OCI-LY7 (cell line): ENCODE data around the gene CTPS1. TPM values are rescaled to one million over a fixed set of nuclear protein-coding genes. Genes with fewer than 3 reads are reported as not detected.

Experiments
- BruUV-seq: library from RNA; stranded (reverse); fragments of 400-500 nt; replicated peaks from 2 replicates; lab custom pipeline; 2021; lab: Mats Ljungman, UMichigan
- CTCF ChIA-PET: fragments of 300-600 bp; sonication (Branson Sonifier 250); formaldehyde crosslinking; loops from one replicate; lab custom pipeline; 2022; ENCODE audit warnings: antibody characterized with exemption; ENCODE audit not compliant: unreplicated experiment; lab: Charles Lee
- POLR2A ChIA-PET: fragments of 300-600 bp; sonication (Branson Sonifier 250); formaldehyde crosslinking; loops from one replicate; lab custom pipeline; 2022; ENCODE audit warnings: antibody characterized with exemption; lab: Charles Lee
- DNase-seq: peaks from one replicate; pipeline ENCODE4 v3.0.0-alpha.2; 2015; ENCODE audit warnings: low spot score
- H2AFZ ChIP-seq: fragments of 200-600 bp; sonication (generic), shearing (Covaris generic); 2 replicates; pipeline ENCODE4 v1.6.1; 2014; ENCODE audit warnings: mild to moderate bottlenecking, antibody characterized with exemption, low read length, moderate library complexity
- H3K27ac ChIP-seq: fragments of 200-600 bp; sonication (generic); 2 replicates; pipeline ENCODE4 v1.5.1; 2014; ENCODE audit warnings: mixed run types, low read depth, mild to moderate bottlenecking, moderate library complexity, low read length, inconsistent platforms; ENCODE audit not compliant: poor library complexity, severe bottlenecking
- H3K36me3 ChIP-seq: fragments of 200-600 bp; sonication (generic); 2 replicates; pipeline ENCODE4 v1.6.1; 2014; ENCODE audit warnings: mild to moderate bottlenecking, antibody characterized with exemption, low read length, moderate library complexity, mixed read lengths; ENCODE audit not compliant: insufficient read depth
- H3K4me1 ChIP-seq: fragments of 200-600 bp; sonication (generic); 2 replicates; pipeline ENCODE4 v1.5.1; 2014; ENCODE audit warnings: mild to moderate bottlenecking, low read length; ENCODE audit not compliant: insufficient read depth, poor library complexity, severe bottlenecking
- H3K4me2 ChIP-seq: fragments of 200-600 bp; sonication (generic); 2 replicates; pipeline ENCODE4 v1.6.1; 2014; ENCODE audit warnings: mild to moderate bottlenecking, low read length
- H3K4me3 ChIP-seq: fragments of 200-600 bp; sonication (generic); 2 replicates; pipeline ENCODE4 v1.5.1; 2014; ENCODE audit warnings: mild to moderate bottlenecking, low read depth, low read length; ENCODE audit not compliant: poor library complexity, severe bottlenecking
- H3K79me2 ChIP-seq: fragments of 200-600 bp; sonication (generic); 2 replicates; pipeline ENCODE4 v1.6.1; 2016; ENCODE audit warnings: low read depth, mild to moderate bottlenecking, low read length, moderate library complexity, mixed read lengths; ENCODE audit not compliant: insufficient read depth
- H3K9me2 ChIP-seq: fragments of 200-600 bp; sonication (generic); 2 replicates; pipeline ENCODE4 v1.6.1; 2016; ENCODE audit warnings: mild to moderate bottlenecking, low read length, mixed read lengths; ENCODE audit not compliant: insufficient read depth
- H3K9me3 ChIP-seq: fragments of 200-600 bp; sonication (generic); 2 replicates; pipeline ENCODE4 v1.6.1; 2014; ENCODE audit warnings: mild to moderate bottlenecking, mixed run types, low read length, mixed read lengths
- H4K20me1 ChIP-seq: fragments of 200-600 bp; sonication (generic); 2 replicates; pipeline ENCODE4 v1.6.1; 2014; ENCODE audit warnings: mild to moderate bottlenecking, antibody characterized with exemption, low read length, moderate library complexity, mixed read lengths; ENCODE audit not compliant: insufficient read depth
- EZH2phosphoT487 ChIP-seq: fragments of 200-600 bp; sonication (generic); IDR thresholded peaks from 2 replicates; pipeline ENCODE4 v1.6.1; 2018; ENCODE audit warnings: low read depth, borderline replicate concordance, mild to moderate bottlenecking, mixed run types, antibody characterized with exemption, low read length, moderate library complexity, mixed read lengths
- intact Hi-C: fragments of 100-400 bp; cut with micrococcal nuclease; formaldehyde crosslinking; loops from one replicate; pipeline ENCODE4 v1.10.0; 2022; ENCODE audit not compliant: unreplicated experiment
- total RNA-seq, 2 experiments: library from RNA; depleted of rRNA in 1 of 2; stranded (reverse); fragments of >200 nt in 1 of 2; shearing (Covaris generic) in 1 of 2; gene quantifications; 2 replicates each; pipeline ENCODE4 v1.2.3, GENCODE V29; 2014 to 2022
- TF ChIP-seq, protein P1 (sequence below): fragments of 200-600 bp; sonication (generic); conservative IDR thresholded peaks from 2 replicates; pipeline ENCODE4 v1.5.1; 2014; ENCODE audit warnings: mild to moderate bottlenecking, antibody characterized with exemption, low read length, moderate library complexity, mixed read lengths

Gene CTPS1
- total RNA-seq, 2 experiments from 2014 or later = 58.9 to 117 TPM

DNA sequence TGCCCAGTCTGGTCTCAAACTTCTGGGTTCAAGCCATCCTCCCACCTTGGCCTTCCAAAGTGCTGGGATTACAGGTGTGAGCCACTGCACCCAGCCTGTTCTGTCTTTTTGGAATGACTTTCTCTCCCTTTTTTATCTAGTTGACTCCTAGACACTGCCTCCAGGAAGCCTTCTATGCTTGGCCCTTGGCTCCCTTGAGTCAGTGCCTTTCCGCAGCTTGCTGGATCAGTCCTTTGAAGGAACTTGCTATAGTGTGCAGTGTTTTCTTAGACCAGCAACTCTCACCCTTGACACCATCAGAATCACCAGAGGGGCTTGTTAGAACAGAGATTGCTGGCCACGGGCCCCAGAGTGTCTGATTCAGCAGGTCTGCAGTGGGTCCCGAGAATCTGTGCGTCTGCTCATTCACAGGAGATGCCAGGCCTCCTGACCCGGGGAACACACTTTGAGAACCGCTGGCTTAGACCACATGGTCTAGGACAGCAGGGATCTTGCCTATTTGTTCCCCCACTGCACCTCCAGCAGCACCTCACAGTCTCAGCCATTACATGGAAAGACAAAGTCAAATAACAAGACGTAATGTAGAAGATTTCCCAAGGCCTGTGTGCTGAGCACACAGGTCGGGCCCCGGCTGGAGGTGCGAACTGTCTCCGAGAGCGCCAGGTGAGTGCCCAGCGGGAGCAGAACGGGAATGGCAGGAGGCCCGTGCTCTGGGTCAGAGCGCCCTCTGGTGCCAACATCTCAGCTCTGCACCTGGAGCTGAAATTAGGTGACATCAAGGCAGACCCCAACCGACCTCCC, 27.4 kb upstream of the CTPS1 start:
- peak; percentile 56 for DNase-seq
- intact Hi-C loops = loop anchor here (2.0 to 5.0 kb wide), 3 partner anchors 89 to 340 kb away; partner anchors contain the start of gene CITED4
- Histone ChIP-seq H3K9me2 (no peaks in the 10 kb centered on the region), H3K4me1 (no peaks in the 10 kb centered on the region), H3K4me2 (no peak overlapping the region), H3K4me3 (no peak overlapping the region), H3K27ac (no peak overlapping the region), H3K9me3 (no peaks in the 10 kb centered on the region), H3K36me3 (no peaks in the 10 kb centered on the region), H2AFZ (no peak overlapping the region), H3K79me2 (no peaks in the 10 kb centered on the region), H4K20me1 (no peaks in the 10 kb centered on the region; the same call in 1 of the 2 replicates)
- ChIA-PET POLR2A (interaction anchor here (0.6 to 0.7 kb wide), 2 partner anchors 70 to 288 kb away, joined by 3 to 6 read pairs; no protein-coding TSS in a partner anchor), CTCF (interaction anchor here (0.6 to 0.9 kb wide), 2 partner anchors 358 to 419 kb away, joined by 3 to 4 read pairs; no protein-coding TSS in a partner anchor)
- no peak for TF ChIP-seq EZH2phosphoT487
- TF ChIP-seq, protein P1, sequence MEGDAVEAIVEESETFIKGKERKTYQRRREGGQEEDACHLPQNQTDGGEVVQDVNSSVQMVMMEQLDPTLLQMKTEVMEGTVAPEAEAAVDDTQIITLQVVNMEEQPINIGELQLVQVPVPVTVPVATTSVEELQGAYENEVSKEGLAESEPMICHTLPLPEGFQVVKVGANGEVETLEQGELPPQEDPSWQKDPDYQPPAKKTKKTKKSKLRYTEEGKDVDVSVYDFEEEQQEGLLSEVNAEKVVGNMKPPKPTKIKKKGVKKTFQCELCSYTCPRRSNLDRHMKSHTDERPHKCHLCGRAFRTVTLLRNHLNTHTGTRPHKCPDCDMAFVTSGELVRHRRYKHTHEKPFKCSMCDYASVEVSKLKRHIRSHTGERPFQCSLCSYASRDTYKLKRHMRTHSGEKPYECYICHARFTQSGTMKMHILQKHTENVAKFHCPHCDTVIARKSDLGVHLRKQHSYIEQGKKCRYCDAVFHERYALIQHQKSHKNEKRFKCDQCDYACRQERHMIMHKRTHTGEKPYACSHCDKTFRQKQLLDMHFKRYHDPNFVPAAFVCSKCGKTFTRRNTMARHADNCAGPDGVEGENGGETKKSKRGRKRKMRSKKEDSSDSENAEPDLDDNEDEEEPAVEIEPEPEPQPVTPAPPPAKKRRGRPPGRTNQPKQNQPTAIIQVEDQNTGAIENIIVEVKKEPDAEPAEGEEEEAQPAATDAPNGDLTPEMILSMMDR = peak; percentile 93
- no TSS peak for BruUV-seq

- no peak overlapping the region for H3K4me2 ChIP-seq
- no peak overlapping the region for H2AFZ ChIP-seq
- DNase-seq = no peak
- H3K79me2 ChIP-seq = no peaks in the 10 kb centered on the region
- no peaks in the 10 kb centered on the region; the same call in 1 of the 2 replicates for H4K20me1 ChIP-seq
- TF ChIP-seq, protein P1 = peak; percentile 32; the same call in 1 of the 2 replicates
- TF ChIP-seq EZH2phosphoT487 = no peak
- H3K27ac ChIP-seq = no peak overlapping the region
- H3K4me1 ChIP-seq = no peaks in the 10 kb centered on the region
- no peaks in the 10 kb centered on the region for H3K9me2 ChIP-seq
- H3K4me3 ChIP-seq = no peak overlapping the region
- H3K9me3 ChIP-seq = no peaks in the 10 kb centered on the region
- intact Hi-C loops = loop anchor here (2.0 to 5.0 kb wide), 3 partner anchors 90 to 341 kb away; partner anchors contain the start of gene CITED4
- no peaks in the 10 kb centered on the region for H3K36me3 ChIP-seq
- CTCF ChIA-PET = interaction anchor here (0.6 to 0.9 kb wide), 2 partner anchors 359 to 420 kb away, joined by 3 to 4 read pairs; no protein-coding TSS in a partner anchor
- BruUV-seq = no TSS peak
- POLR2A ChIA-PET = no interaction called here
These were observed 26.7 kb upstream of the CTPS1 start for GRCh38 chr1:40952744-40953315.
